HepG2 (cell line): ENCODE measurements around the gene PHKG1. TPM values are rescaled to one million over a fixed set of nuclear protein-coding genes. Genes with fewer than 3 reads are reported as not detected.

Experiments used
- polyA plus RNA-seq, 8 experiments: library from polyadenylated mRNA; depleted of rRNA in 3 of 8; stranded (reverse) in 7 of 8; unstranded in 1 of 8; fragments of >200 nt; fragmentation: Illumina TruSeq in 4 of 8; extraction: Trizol in 4 of 8; gene quantifications; 2 replicates each; pipeline versions ENCODE4 v1.2.1 to v1.2.3, GENCODE V29; 2011 to 2016; ENCODE audit warnings: low read depth in 4 of 8, missing spikeins in 1 of 8, mixed read lengths in 1 of 8; ENCODE audit not compliant: insufficient read depth in 1 of 8
- small RNA-seq, 3 experiments: library from RNA; depleted of rRNA; stranded (forward); fragments of <200 nt; gene quantifications; one replicate each; pipeline ENCODE3, GENCODE V24; 2012; ENCODE audit warnings: low read depth in 2 of 3, low replicate concordance in 1 of 3; ENCODE audit not compliant: insufficient read length in 3 of 3, insufficient read depth in 2 of 3
- total RNA-seq, 5 experiments: library from RNA; depleted of rRNA; stranded (reverse); fragments of >200 nt; fragmentation: Illumina TruSeq; extraction: Trizol; gene quantifications; 2 replicates each; pipeline ENCODE4 v1.2.3, GENCODE V29; 2016; ENCODE audit warnings: low read depth in 1 of 5

Gene PHKG1
- total and polyA plus RNA-seq, 2 of the 13 experiments (the other 11 are each of a cell fraction or from before 2014, with no cell fraction given): 0.44 to 0.71 TPM

Small RNAs within 50 kb of the gene (small RNA-seq; reads per million reads assigned to genes)
- gene SNORA15: 0 to 18.4 (median 0.20) reads per million in 3 experiments
- 0 reads per million in 3 experiments for gene SNORA22B

Other genes starting within 250 kb of the PHKG1 start
- not detected in 2 replicates for gene SEPTIN14, start 230.2 kb downstream of the PHKG1 start, total RNA-seq (2016; rRNA removed; fragmentation: Illumina TruSeq; extraction: Trizol)
- not detected in 2 replicates for gene SEPTIN14, start 230.2 kb downstream of the PHKG1 start, polyA plus RNA-seq (2011; rRNA removed)
- gene ZNF713, start 205.5 kb downstream of the PHKG1 start, total RNA-seq (2016; rRNA removed; fragmentation: Illumina TruSeq; extraction: Trizol): 2.3 and 3.4 TPM in 2 replicates
- gene ZNF713, start 205.5 kb downstream of the PHKG1 start, polyA plus RNA-seq (2011; rRNA removed): 0.82 and 1.1 TPM in 2 replicates
- gene MRPS17, start 141.1 kb downstream of the PHKG1 start, total RNA-seq (2016; rRNA removed; fragmentation: Illumina TruSeq; extraction: Trizol): 31.3 and 39.2 TPM in 2 replicates
- 14.9 and 15.9 TPM in 2 replicates for gene MRPS17, start 141.1 kb downstream of the PHKG1 start, polyA plus RNA-seq (2011; rRNA removed)
- gene NIPSNAP2, start 128.4 kb downstream of the PHKG1 start, total RNA-seq (2016; rRNA removed; fragmentation: Illumina TruSeq; extraction: Trizol): 40.3 and 56.5 TPM in 2 replicates
- 47.2 and 61.5 TPM in 2 replicates for gene NIPSNAP2, start 128.4 kb downstream of the PHKG1 start, polyA plus RNA-seq (2011; rRNA removed)
- 124 and 175 TPM in 2 replicates for gene PSPH, start 41.5 kb downstream of the PHKG1 start, total RNA-seq (2016; rRNA removed; fragmentation: Illumina TruSeq; extraction: Trizol)
- 85.5 and 85.8 TPM in 2 replicates for gene PSPH, start 41.5 kb downstream of the PHKG1 start, polyA plus RNA-seq (2011; rRNA removed)
- gene CCT6A, start 41.2 kb downstream of the PHKG1 start, total RNA-seq (2016; rRNA removed; fragmentation: Illumina TruSeq; extraction: Trizol): 292 and 425 TPM in 2 replicates
- gene CCT6A, start 41.2 kb downstream of the PHKG1 start, polyA plus RNA-seq (2011; rRNA removed): 135 and 219 TPM in 2 replicates
- gene SUMF2, start 28.7 kb downstream of the PHKG1 start, total RNA-seq (2016; rRNA removed; fragmentation: Illumina TruSeq; extraction: Trizol): 22.4 and 54.4 TPM in 2 replicates
- gene SUMF2, start 28.7 kb downstream of the PHKG1 start, polyA plus RNA-seq (2011; rRNA removed): 48.0 and 48.9 TPM in 2 replicates
- 572 and 599 TPM in 2 replicates for gene CHCHD2, start 13.5 kb upstream of the PHKG1 start, total RNA-seq (2016; rRNA removed; fragmentation: Illumina TruSeq; extraction: Trizol)
- 330 and 333 TPM in 2 replicates for gene CHCHD2, start 13.5 kb upstream of the PHKG1 start, polyA plus RNA-seq (2011; rRNA removed)
- not detected in 2 replicates for gene NUPR2, start 23.5 kb upstream of the PHKG1 start, total RNA-seq (2016; rRNA removed; fragmentation: Illumina TruSeq; extraction: Trizol)
- not detected in 2 replicates for gene NUPR2, start 23.5 kb upstream of the PHKG1 start, polyA plus RNA-seq (2011; rRNA removed)